ENCODE results near the gene GMPR.

Gene GMPR

DNA sequence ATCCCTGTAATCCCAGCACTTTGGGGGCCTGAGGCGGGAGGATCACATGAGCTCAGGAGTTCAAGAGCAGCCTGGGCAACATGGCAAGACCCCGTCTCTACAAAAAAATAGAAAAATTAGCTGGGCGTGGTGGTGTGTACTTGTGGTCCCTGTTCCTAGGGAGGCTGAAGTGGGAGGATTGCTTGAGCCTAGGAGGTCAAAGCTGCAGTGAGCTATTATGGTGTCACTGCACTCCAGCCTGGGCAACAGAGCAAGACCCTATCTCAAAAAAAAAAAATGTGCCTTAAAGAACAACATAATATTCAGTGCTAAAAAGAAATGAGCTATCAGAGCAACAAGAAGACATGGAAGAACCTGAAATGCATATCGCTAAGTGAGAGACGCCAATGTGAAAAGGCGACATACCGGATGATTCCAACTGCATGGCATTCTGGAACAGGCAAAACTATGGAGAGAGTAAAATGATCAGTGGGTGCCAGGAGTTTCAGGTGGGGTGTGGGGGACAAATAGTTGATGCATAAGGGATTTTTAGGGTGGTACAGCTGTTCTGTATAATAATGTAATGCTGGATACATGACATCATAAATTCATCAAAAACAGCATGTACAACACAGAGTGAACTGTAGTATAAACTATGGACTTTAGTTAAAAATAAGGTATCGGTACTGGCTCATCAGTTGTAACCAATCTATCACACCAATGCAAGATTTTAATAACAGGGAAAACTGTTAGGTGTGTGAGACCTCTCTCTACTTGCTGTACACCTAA is 80.8 kb downstream of the GMPR start:
- no peaks in the 10 kb centered on the region for H3K36me3 ChIP-seq
- no peak overlapping the region for H3K4me3 ChIP-seq
- no peaks in the 10 kb centered on the region for H3K27me3 ChIP-seq
- H3K9me3 ChIP-seq, result no peaks in the 10 kb centered on the region
- DNase-seq, result no peak
- H3K4me1 ChIP-seq, result peaks cover 0 to 79% (median 48%) of the 10 kb centered on the region in 4 donors
- H3K27ac ChIP-seq, result peak overlapping the region; percentile 92 to 96
- no peak for TF ChIP-seq CTCF (IDR thresholded peaks at IDR 0.05)
- intact Hi-C loops (cut with DNase I; ENCODE audit: low total_unique reads), result no loop called here

DNA sequence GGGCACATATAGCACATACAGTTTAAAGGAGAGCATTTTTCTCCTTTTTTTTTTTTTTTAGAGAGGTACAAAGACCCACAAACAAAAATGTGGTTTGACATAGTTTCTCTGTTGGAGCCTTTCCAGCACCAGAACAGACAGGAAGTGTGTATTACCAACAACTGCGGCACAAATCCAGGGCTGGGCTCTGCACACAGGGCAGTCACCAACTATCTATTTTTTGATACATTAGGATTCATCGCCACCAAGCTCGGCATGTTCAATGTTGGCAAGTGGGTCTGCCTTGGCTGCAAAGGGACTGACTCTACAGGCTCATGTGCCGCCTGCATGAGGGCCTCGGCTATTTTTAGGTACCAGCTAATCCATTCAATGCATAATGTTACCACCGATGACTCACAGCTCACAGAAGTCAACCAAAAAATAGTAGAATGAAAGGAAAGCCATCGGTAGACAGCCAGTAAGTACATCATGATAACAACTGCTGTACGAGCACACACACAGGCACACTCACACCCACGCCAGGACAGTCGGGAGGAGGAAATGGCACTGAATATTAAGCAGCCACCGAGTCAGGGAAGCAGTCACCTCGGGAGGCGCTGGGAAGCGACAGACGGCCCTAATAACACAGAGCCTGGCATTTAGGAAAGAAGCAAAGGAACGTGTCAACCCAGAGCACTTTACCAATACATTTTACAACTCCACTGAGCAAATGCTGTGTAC is 81.6 kb downstream of the GMPR start:
- intact Hi-C loops (cut with DNase I; ENCODE audit: low total_unique reads), result loop anchor here (5.0 to 10.0 kb wide), 2 partner anchors 83 to 775 kb away; partner anchors contain the start of gene GMPR
- H3K4me1 ChIP-seq, result peaks cover 0 to 79% (median 48%) of the 10 kb centered on the region in 4 donors
- peaks cover 0 to 1% (median 0%) of the 10 kb centered on the region in 3 donors for H3K36me3 ChIP-seq
- H3K4me3 ChIP-seq, result peak overlapping the region; percentile 32 to 39
- TF ChIP-seq CTCF (IDR thresholded peaks at IDR 0.05), result no peak
- DNase-seq, result peak; percentile 87 to 90
- H3K27ac ChIP-seq, result peak overlapping the region; percentile 92 to 96
- H3K27me3 ChIP-seq, result no peaks in the 10 kb centered on the region
- no peaks in the 10 kb centered on the region for H3K9me3 ChIP-seq

DNA sequence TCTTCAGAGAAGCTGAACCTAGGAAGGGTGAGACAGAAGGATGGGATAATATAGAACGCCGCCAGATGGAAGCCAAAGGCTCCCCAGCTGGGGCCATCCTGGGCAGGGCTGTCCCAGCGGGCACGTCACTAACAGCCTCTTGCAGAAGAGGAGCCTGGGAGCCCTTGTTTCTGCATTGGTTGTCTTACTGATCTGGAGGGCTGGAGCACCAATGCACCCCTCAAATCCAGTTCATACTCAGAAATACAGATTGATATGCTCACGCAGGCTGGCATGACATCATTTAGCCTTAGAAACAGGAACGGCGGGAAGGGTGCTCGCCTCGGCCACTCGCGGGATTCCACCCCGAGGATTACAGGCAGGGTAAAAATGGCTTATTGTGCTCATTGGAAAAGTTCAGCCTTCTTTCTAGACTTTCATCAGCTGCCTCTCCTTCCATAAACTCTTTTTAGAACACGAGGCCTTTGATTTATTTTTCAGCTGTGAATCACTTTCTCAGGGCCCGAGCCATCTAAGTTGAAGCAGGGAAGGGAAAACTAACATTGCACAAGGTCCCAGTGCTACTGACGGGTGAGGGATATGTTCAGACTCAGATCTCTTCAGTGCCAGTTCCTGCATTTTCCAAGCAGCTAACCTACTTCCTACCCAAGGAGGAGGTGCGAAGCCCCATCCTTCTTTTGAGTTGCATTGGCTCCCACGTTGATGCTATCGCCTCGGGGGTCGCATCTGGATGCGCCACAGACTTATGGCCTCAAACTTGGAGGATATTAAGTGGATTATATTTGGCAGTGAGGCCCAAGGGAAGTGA is 82.3 kb downstream of the GMPR start:
- peak in 1 of 2 experiments; percentile 17 for TF ChIP-seq CTCF (IDR thresholded peaks at IDR 0.05)
- peak; percentile 64 to 82 for DNase-seq
- H3K27ac ChIP-seq, result peak overlapping the region; percentile 92 to 96
- intact Hi-C loops (cut with DNase I; ENCODE audit: low total_unique reads), result loop anchor here (5.0 to 10.0 kb wide), 2 partner anchors 83 to 774 kb away; partner anchors contain the start of gene GMPR
- H3K4me3 ChIP-seq, result peak overlapping the region; percentile 32 to 39
- no peaks in the 10 kb centered on the region for H3K27me3 ChIP-seq
- H3K4me1 ChIP-seq, result peaks cover 0 to 79% (median 48%) of the 10 kb centered on the region in 4 donors
- H3K36me3 ChIP-seq, result peaks cover 0 to 4% (median under 1%) of the 10 kb centered on the region in 3 donors
- no peaks in the 10 kb centered on the region for H3K9me3 ChIP-seq

DNA sequence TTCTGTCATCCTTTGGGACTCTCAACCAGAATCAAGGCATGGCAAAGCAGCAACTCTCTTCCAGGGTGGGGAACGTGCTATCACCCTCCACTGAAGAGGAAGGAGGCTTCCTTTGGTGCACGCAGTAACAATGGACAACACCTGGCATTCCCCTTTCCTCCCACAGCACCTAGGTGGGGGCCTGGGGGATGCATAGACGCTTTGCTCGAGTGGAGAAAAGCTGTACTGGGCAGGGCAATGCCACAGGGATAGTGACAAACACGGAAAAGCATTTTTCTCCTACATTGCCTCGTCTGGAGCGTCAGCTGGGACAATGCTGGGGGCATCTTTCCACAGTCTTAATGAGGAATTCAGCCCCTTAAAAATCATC is 82.9 kb downstream of the GMPR start:
- DNase-seq, result no peak
- peak overlapping the region; percentile 92 to 96 for H3K27ac ChIP-seq
- peaks cover 4 to 9% (median 6%) of the 10 kb centered on the region in 3 donors for H3K36me3 ChIP-seq
- no peak for TF ChIP-seq CTCF (IDR thresholded peaks at IDR 0.05)
- no peak overlapping the region for H3K4me3 ChIP-seq
- H3K27me3 ChIP-seq, result no peaks in the 10 kb centered on the region
- H3K9me3 ChIP-seq, result no peaks in the 10 kb centered on the region
- H3K4me1 ChIP-seq, result peaks cover 0 to 76% (median 48%) of the 10 kb centered on the region in 4 donors
- intact Hi-C loops (cut with DNase I; ENCODE audit: low total_unique reads), result loop anchor here (5.0 to 10.0 kb wide), 2 partner anchors 84 to 773 kb away; partner anchors contain the start of gene GMPR

- no peak for DNase-seq
- H3K36me3 ChIP-seq, result peaks cover 9 to 14% (median 11%) of the 10 kb centered on the region in 3 donors
- intact Hi-C loops (cut with DNase I; ENCODE audit: low total_unique reads), result loop anchor here (5.0 to 10.0 kb wide), 2 partner anchors 85 to 773 kb away; partner anchors contain the start of gene GMPR
- H3K4me3 ChIP-seq, result no peak overlapping the region
- H3K27ac ChIP-seq, result peak overlapping the region; percentile 92 to 96
- TF ChIP-seq CTCF (IDR thresholded peaks at IDR 0.05), result no peak
- peaks cover 0 to 71% (median 48%) of the 10 kb centered on the region in 4 donors for H3K4me1 ChIP-seq
- no peaks in the 10 kb centered on the region for H3K9me3 ChIP-seq
- H3K27me3 ChIP-seq, result no peaks in the 10 kb centered on the region
These were observed 83.4 kb downstream of the GMPR start for GRCh38 chr6:16321826-16322225.

All from tibial artery (tissue), 4 donors.